ENCODE data around the gene SRMS. TPM values are rescaled to one million over a fixed set of nuclear protein-coding genes. Genes with fewer than 3 reads are reported as not detected.

SRMS gene
- total and polyA plus RNA-seq, 2 donors from 2014 or later: 0.38 TPM; not detected in 1

DNA sequence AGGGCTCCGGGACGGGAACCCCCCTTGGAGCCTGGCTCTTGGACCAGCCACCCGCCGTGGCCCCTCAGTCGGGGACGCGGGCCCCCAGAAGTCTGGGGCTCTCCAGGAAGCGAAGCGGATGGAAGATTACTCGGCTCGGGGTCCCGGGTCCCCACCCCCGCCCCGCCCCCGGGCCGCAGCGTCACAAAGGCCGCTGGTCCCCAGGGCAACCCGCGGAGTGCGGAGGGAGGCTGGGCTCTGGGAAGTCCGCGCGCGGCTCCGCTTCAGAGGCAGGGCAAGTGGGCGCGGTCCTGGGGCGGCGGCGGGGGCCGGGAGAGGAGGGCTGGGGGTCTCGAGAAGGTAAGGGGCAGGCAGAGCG lies 6.4 kb upstream of the SRMS start, which contains the start of gene FNDC11:
Gene FNDC11 (plus strand): TSS at position 227 of the 358 bp plus-strand sequence. CDS start 1,505 bp downstream, outside the sequence.
- H3K27ac ChIP-seq (ENCODE audit: low read depth in 2 of 2, low read length in 2 of 2): no peak within 1 kb of the TSS
- FAIRE-seq (no peak), DNase-seq (peak; percentile 78 to 92 (median 88))
- intact Hi-C loops (cut with DNase I): no loop called here
- H3K9ac ChIP-seq (ENCODE audit: low read length in 3 of 3): no peak within 1 kb of the TSS
- H3K4me3 ChIP-seq (ENCODE audit: low read length in 3 of 3): peak within 1 kb of the TSS in 2 of 3 donors; percentile 16 to 29
- H3K36me3 ChIP-seq (ENCODE audit: control insufficient read depth in 2 of 3, insufficient read depth in 3 of 3, low read length in 3 of 3): no peaks in the 10 kb centered on the region
- no peaks in the 10 kb centered on the region for H3K9me3 ChIP-seq (ENCODE audit: control insufficient read depth in 2 of 3, insufficient read depth in 1 of 3, low read length in 3 of 3)
- TF ChIP-seq, protein P1, sequence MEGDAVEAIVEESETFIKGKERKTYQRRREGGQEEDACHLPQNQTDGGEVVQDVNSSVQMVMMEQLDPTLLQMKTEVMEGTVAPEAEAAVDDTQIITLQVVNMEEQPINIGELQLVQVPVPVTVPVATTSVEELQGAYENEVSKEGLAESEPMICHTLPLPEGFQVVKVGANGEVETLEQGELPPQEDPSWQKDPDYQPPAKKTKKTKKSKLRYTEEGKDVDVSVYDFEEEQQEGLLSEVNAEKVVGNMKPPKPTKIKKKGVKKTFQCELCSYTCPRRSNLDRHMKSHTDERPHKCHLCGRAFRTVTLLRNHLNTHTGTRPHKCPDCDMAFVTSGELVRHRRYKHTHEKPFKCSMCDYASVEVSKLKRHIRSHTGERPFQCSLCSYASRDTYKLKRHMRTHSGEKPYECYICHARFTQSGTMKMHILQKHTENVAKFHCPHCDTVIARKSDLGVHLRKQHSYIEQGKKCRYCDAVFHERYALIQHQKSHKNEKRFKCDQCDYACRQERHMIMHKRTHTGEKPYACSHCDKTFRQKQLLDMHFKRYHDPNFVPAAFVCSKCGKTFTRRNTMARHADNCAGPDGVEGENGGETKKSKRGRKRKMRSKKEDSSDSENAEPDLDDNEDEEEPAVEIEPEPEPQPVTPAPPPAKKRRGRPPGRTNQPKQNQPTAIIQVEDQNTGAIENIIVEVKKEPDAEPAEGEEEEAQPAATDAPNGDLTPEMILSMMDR (IDR thresholded peaks at IDR 0.05; ENCODE audit: borderline replicate concordance, extremely low read depth, insufficient read depth): no peak
- H3K4me1 ChIP-seq (ENCODE audit: control insufficient read depth in 2 of 3, insufficient read depth in 2 of 3, low read depth in 1 of 3, low read length in 3 of 3): no peaks in the 10 kb centered on the region
- H3K27me3 ChIP-seq (ENCODE audit: control insufficient read depth, insufficient read depth, low read length): no peaks in the 10 kb centered on the region

DNA sequence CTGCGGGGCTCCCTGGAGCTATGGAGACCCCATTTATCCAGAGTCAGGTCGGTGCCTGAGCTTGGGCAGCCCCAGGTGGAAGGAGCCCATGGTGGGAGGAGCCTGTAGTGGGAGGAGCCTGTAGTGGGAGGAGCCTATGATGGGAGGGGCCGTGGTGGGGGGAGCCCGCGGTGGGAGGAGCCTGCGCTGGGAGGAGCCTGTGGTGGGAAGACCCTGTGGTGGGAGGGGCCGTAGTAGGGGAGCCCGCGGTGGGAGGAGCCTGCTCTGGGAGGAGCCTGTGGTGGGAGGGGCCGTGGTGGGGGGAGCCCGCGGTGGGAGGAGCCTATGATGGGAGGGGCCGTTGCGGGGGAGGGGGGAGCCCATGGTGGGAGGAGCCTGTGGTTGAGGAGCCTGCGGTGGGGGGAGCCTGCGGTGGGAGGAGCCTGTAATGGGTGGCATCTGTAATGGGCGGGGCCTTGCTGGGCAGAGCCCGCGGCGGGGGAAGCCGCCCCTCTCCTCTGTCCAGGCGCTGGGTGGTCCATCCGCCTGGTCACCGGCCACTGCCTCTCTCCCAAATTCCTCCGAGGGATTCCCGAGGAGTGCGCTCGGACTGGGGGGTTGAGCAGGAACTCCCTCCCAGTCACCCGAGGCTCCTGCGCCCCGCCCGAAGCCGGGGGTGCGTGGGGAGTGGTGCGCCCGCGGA lies 5.8 kb upstream of the SRMS start:
- Histone ChIP-seq H3K36me3 (ENCODE audit: control insufficient read depth in 2 of 3, insufficient read depth in 3 of 3, low read length in 3 of 3) (no peaks in the 10 kb centered on the region), H3K4me1 (ENCODE audit: control insufficient read depth in 2 of 3, insufficient read depth in 2 of 3, low read depth in 1 of 3, low read length in 3 of 3) (no peaks in the 10 kb centered on the region), H3K27me3 (ENCODE audit: control insufficient read depth, insufficient read depth, low read length) (no peaks in the 10 kb centered on the region), H3K9ac (ENCODE audit: low read length in 3 of 3) (no peak overlapping the region), H3K27ac (ENCODE audit: low read depth in 2 of 2, low read length in 2 of 2) (no peak overlapping the region), H3K4me3 (ENCODE audit: low read length in 3 of 3) (peak overlapping the region in 1 of 3 donors; percentile 29), H3K9me3 (ENCODE audit: control insufficient read depth in 2 of 3, insufficient read depth in 1 of 3, low read length in 3 of 3) (no peaks in the 10 kb centered on the region)
- DNase-seq (peak; percentile 82 to 97 (median 89)), FAIRE-seq (no peak)
- intact Hi-C loops (cut with DNase I): no loop called here
- TF ChIP-seq, protein P1 (IDR thresholded peaks at IDR 0.05; ENCODE audit: borderline replicate concordance, extremely low read depth, insufficient read depth): no peak

DNA sequence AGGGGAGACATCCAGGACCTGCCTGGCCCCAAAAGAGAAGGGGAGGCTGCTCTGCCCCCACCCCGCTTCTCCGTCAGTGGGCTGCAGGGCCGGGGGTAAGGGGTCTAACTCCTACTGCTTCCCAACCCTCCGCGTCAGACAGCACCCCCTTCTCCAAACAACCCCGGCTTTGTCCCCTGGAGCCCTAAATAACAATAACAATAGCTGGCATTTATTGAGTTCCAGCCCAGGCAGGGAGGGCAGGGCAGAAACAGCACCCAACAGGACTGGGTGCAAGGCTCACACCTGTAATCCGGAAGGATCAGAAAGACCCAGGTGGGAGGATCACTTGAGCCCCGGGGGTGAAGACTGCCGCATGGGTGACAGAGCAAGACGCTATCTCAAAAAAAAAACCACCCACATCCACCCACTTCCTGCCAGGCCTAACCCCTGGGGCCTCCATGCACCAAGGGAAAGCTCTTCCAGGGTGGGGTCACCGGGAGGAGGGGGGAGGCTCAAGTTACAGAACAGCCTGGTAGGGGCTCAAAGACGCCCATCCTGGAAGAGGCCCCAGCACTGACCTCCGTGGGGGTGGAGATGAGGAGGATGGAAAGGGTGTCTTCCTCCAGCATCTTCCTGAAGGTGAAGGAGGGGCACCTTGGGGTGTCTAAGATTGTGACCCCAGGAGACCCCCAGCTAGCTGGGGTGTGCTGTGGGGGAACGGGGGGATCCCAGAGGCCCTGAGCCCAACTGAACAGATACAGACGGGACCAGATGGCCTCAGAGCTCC lies 5.1 kb upstream of the SRMS start:
- DNase-seq (peak in 4 of 5 donors; percentile 44 to 85 (median 51)), FAIRE-seq (no peak)
- H3K9ac ChIP-seq (ENCODE audit: low read length in 3 of 3): no peak overlapping the region
- no peak overlapping the region for H3K27ac ChIP-seq (ENCODE audit: low read depth in 2 of 2, low read length in 2 of 2)
- H3K36me3 ChIP-seq (ENCODE audit: control insufficient read depth in 2 of 3, insufficient read depth in 3 of 3, low read length in 3 of 3): no peaks in the 10 kb centered on the region
- H3K4me1 ChIP-seq (ENCODE audit: control insufficient read depth in 2 of 3, insufficient read depth in 2 of 3, low read depth in 1 of 3, low read length in 3 of 3): no peaks in the 10 kb centered on the region
- TF ChIP-seq, protein P1 (IDR thresholded peaks at IDR 0.05; ENCODE audit: borderline replicate concordance, extremely low read depth, insufficient read depth): no peak
- H3K27me3 ChIP-seq (ENCODE audit: control insufficient read depth, insufficient read depth, low read length): no peaks in the 10 kb centered on the region
- intact Hi-C loops (cut with DNase I): no loop called here
- no peak overlapping the region for H3K4me3 ChIP-seq (ENCODE audit: low read length in 3 of 3)
- no peaks in the 10 kb centered on the region for H3K9me3 ChIP-seq (ENCODE audit: control insufficient read depth in 2 of 3, insufficient read depth in 1 of 3, low read length in 3 of 3)
